NCI-H1092 treated with DMSO at 0.1 percent for 48 hours (cell line): ENCODE measurements around the gene ATP1A2.

ENCODE experiments used
- DNase-seq: peaks from one replicate; lab custom pipeline; 2025; lab: John Stamatoyannopoulos, UW

Gene ATP1A2

GRCh38 chr1:160085686-160086455 lies 29.7 kb upstream of the ATP1A2 start:
- DNase-seq, result peak; percentile 69

- no peak for DNase-seq
These were observed 29.1 kb upstream of the ATP1A2 start for GRCh38 chr1:160086456-160086892.

- no peak for DNase-seq
These were observed 28.4 kb upstream of the ATP1A2 start for GRCh38 chr1:160087118-160087662.

- no peak for DNase-seq
These were observed 25.7 kb upstream of the ATP1A2 start for GRCh38 chr1:160089883-160090282.

GRCh38 chr1:160090760-160091159 lies 24.8 kb upstream of the ATP1A2 start:
- no peak for DNase-seq

- DNase-seq, result no peak
These were observed 23.8 kb upstream of the ATP1A2 start for GRCh38 chr1:160091666-160092223.

GRCh38 chr1:160092366-160093068 lies 23.0 kb upstream of the ATP1A2 start:
- DNase-seq, result no peak

- no peak for DNase-seq
These were observed 22.5 kb upstream of the ATP1A2 start for GRCh38 chr1:160093069-160093395.

- DNase-seq, result no peak
These were observed 21.8 kb upstream of the ATP1A2 start for GRCh38 chr1:160093624-160094290.

GRCh38 chr1:160094291-160094625 lies 21.3 kb upstream of the ATP1A2 start:
- no peak for DNase-seq

GRCh38 chr1:160094806-160095205 lies 20.8 kb upstream of the ATP1A2 start:
- DNase-seq, result no peak

GRCh38 chr1:160095382-160096105 lies 20.0 kb upstream of the ATP1A2 start:
- no peak for DNase-seq

GRCh38 chr1:160096274-160097116 lies 19.1 kb upstream of the ATP1A2 start:
- DNase-seq, result no peak

- DNase-seq, result no peak
These were observed 18.2 kb upstream of the ATP1A2 start for GRCh38 chr1:160097151-160097910.

- peak; percentile 86 for DNase-seq
These were observed 17.4 kb upstream of the ATP1A2 start, which contains the start of gene IGSF8 for GRCh38 chr1:160097911-160098851. Gene IGSF8, minus strand, starts transcription at chr1:160098619. Its CDS starts 147 bp downstream, at chr1:160098472.

- DNase-seq, result peak; percentile 89
These were observed 16.6 kb upstream of the ATP1A2 start for GRCh38 chr1:160098852-160099561.

- no peak for DNase-seq
These were observed 15.7 kb upstream of the ATP1A2 start for GRCh38 chr1:160099716-160100375.
